ENCODE measurements around the gene BOLL. TPM values are rescaled to one million over a fixed set of nuclear protein-coding genes. Genes with fewer than 3 reads are reported as not detected.

The BOLL gene
- total RNA-seq, 2 donors from 2014 or later, result not detected

GRCh38 chr2:197799068-197799467 is 13.9 kb upstream of the BOLL start:
- DNase-seq (no peak), ATAC-seq (no peak)
- intact Hi-C loops (cut with DNase I), result loop anchor here (5.0 kb wide), 1 partner anchor 328 kb away; no protein-coding TSS in a partner anchor
- Histone ChIP-seq H3K4me1 (peaks cover 5% of the 10 kb centered on the region), H3K9me3 (no peaks in the 10 kb centered on the region), H3K36me3 (replicated peaks in 1 of 2; ENCODE audit: insufficient read depth in 1 of 2, low read depth in 2 of 2) (no peaks in the 10 kb centered on the region), H3K4me3 (no peak overlapping the region), H3K27me3 (no peaks in the 10 kb centered on the region), H3K27ac (no peak overlapping the region)
- no peak for TF ChIP-seq POLR2A (IDR thresholded peaks at IDR 0.05)
- no peak for TF ChIP-seq CTCF (IDR thresholded peaks at IDR 0.05)
- WGBS, 2 donors, result 63 to 68% methylated on average over 3 of the region's 3 CpGs

GRCh38 chr2:197798187-197798586 is 13.1 kb upstream of the BOLL start:
- 45 to 56% methylated on average over 4 of the region's 4 CpGs for WGBS, 2 donors
- Histone ChIP-seq H3K4me3 (no peak overlapping the region), H3K36me3 (replicated peaks in 1 of 2; ENCODE audit: insufficient read depth in 1 of 2, low read depth in 2 of 2) (no peaks in the 10 kb centered on the region), H3K4me1 (no peaks in the 10 kb centered on the region), H3K27ac (no peak overlapping the region), H3K9me3 (no peaks in the 10 kb centered on the region), H3K27me3 (no peaks in the 10 kb centered on the region)
- intact Hi-C loops (cut with DNase I), result loop anchor here (5.0 kb wide), 1 partner anchor 329 kb away; no protein-coding TSS in a partner anchor
- DNase-seq, result no peak
- TF ChIP-seq CTCF (IDR thresholded peaks at IDR 0.05) (no peak), POLR2A (IDR thresholded peaks at IDR 0.05) (no peak)
- ATAC-seq, result no peak

- Histone ChIP-seq H3K9me3 (no peaks in the 10 kb centered on the region), H3K27ac (no peak overlapping the region), H3K4me3 (no peak overlapping the region), H3K36me3 (replicated peaks in 1 of 2; ENCODE audit: insufficient read depth in 1 of 2, low read depth in 2 of 2) (no peaks in the 10 kb centered on the region), H3K4me1 (no peaks in the 10 kb centered on the region), H3K27me3 (no peaks in the 10 kb centered on the region)
- ATAC-seq (no peak), DNase-seq (no peak)
- no peak for TF ChIP-seq CTCF (IDR thresholded peaks at IDR 0.05)
- TF ChIP-seq POLR2A (IDR thresholded peaks at IDR 0.05), result no peak
- intact Hi-C loops (cut with DNase I), result loop anchor here (5.0 kb wide), 1 partner anchor 332 kb away; no protein-coding TSS in a partner anchor
Observed at GRCh38 chr2:197795277-197795676, 10.2 kb upstream of the BOLL start.

GRCh38 chr2:197793456-197793855 is 8.3 kb upstream of the BOLL start:
- DNase-seq (no peak), ATAC-seq (no peak)
- no peaks in the 10 kb centered on the region for H3K36me3 ChIP-seq (replicated peaks in 1 of 2; ENCODE audit: insufficient read depth in 1 of 2, low read depth in 2 of 2)
- H3K9me3 ChIP-seq, result no peaks in the 10 kb centered on the region
- no peak overlapping the region for H3K27ac ChIP-seq
- H3K4me1 ChIP-seq, result no peaks in the 10 kb centered on the region
- H3K4me3 ChIP-seq, result no peak overlapping the region
- no peaks in the 10 kb centered on the region for H3K27me3 ChIP-seq
- TF ChIP-seq POLR2A (IDR thresholded peaks at IDR 0.05), result no peak
- no peak for TF ChIP-seq CTCF (IDR thresholded peaks at IDR 0.05)
- 58 to 65% methylated on average over 1 of the region's 1 CpG for WGBS, 2 donors
- intact Hi-C loops (cut with DNase I), result no loop called here
